ENCODE measurements around the gene UBE2Q1.

DNA sequence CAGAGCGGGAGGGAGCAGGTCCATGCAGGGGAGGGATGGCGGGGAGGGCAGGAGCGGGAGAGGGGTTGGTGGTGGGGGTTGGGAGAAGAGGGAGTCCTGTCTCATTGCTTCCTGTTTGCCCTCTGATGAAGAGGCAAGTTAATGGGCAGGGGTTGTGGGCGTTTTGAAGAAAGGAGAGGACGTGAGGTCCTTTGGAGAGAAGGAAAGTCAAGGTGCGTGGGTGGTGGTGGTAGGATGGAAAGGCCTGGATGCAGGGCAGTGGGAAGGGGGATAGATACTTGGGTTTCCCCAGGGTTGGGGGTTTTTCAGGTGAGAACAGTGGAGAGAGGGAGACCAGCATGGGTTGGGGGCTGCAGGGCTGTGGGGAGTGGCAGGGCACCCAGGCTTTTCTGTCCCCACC, 17.2 kb downstream of the UBE2Q1 start:
- TF ChIP-seq POLR2AphosphoS5 (IDR thresholded peaks at IDR 0.05; ENCODE audit: low read depth, low read length) (no peak), SRF (IDR thresholded peaks at IDR 0.05; ENCODE audit: low read depth, low read length) (no peak), TAF7 (optimal IDR thresholded peaks at IDR 0.05; ENCODE audit: borderline replicate concordance, low read depth, low read length) (no peak), USF2 (IDR thresholded peaks at IDR 0.05; ENCODE audit: low read length) (no peak), CTCF (IDR thresholded peaks at IDR 0.05; ENCODE audit: control extremely low read depth in 1 of 3, insufficient read depth in 1 of 3, low read depth in 1 of 3, low read length in 3 of 3) (no peak), JUND (IDR thresholded peaks at IDR 0.05; ENCODE audit: low read length) (no peak), ATF2 (IDR thresholded peaks at IDR 0.05; ENCODE audit: low read length) (no peak), CREB1 (IDR thresholded peaks at IDR 0.05) (no peak)

All from H1 (cell line).